ENCODE results near the gene RAPGEF5.

Gene RAPGEF5

GRCh38 chr7:22219036-22219435, 137.9 kb downstream of the RAPGEF5 start:
- no peak for DNase-seq (ENCODE audit: low read depth)

- DNase-seq (ENCODE audit: low read depth): no peak
Measured at GRCh38 chr7:22216832-22217475, 140.0 kb downstream of the RAPGEF5 start.

- DNase-seq (ENCODE audit: low read depth): no peak
Measured at GRCh38 chr7:22216309-22216708, 140.6 kb downstream of the RAPGEF5 start.

GRCh38 chr7:22214000-22214399, 143.0 kb downstream of the RAPGEF5 start:
- DNase-seq (ENCODE audit: low read depth): no peak

GRCh38 chr7:22213081-22213480, 143.9 kb downstream of the RAPGEF5 start:
- no peak for DNase-seq (ENCODE audit: low read depth)

- no peak for DNase-seq (ENCODE audit: low read depth)
Measured at GRCh38 chr7:22210967-22211366, 146.0 kb downstream of the RAPGEF5 start.

GRCh38 chr7:22210355-22210754, 146.6 kb downstream of the RAPGEF5 start:
- DNase-seq (ENCODE audit: low read depth): no peak

DNA sequence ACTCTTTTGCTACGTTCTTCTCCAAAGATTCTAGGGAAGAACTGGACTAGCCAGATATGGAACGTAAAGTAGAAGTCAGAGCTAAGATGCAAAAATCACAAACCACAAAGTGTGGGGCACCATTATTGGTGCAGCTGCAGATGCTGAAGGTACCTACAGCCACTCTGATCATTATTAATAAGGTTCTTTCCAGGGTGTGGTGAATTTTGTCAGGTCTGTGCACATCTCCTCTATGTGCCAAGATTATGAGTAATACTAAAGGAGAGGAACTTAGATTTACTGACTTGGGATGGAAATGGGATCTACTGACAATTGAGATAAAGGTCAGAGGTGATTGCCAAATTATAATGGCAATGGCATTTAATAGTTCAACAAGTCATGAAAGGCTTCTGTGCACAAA, 148.2 kb downstream of the RAPGEF5 start:
- no peak for DNase-seq (ENCODE audit: low read depth)

GRCh38 chr7:22207724-22208225, 149.2 kb downstream of the RAPGEF5 start:
- DNase-seq (ENCODE audit: low read depth): no peak

- no peak for DNase-seq (ENCODE audit: low read depth)
Measured at GRCh38 chr7:22205631-22206030, 151.3 kb downstream of the RAPGEF5 start.

DNA sequence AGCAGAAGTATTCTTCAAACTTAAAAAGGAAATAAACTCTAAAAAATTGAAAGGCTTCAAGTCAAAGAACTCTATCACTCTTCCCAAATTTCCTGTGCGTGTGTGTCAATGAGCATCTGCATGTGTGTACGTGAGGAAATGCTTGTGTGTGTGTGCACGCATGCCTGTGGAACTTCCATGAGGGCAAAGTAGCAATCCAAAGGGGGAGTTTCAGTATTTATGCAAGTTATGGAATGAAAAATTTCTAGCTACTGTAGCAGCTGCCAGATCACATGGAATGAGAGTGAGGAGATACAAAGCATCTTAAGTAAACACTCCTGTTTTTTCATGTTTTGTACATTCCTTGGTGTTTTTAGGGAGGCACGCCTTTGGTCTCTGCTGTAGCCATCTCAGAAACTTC, 152.6 kb downstream of the RAPGEF5 start:
- no peak for DNase-seq (ENCODE audit: low read depth)

GRCh38 chr7:22202141-22202540, 154.8 kb downstream of the RAPGEF5 start:
- DNase-seq (ENCODE audit: low read depth): no peak

GRCh38 chr7:22201186-22201880, 155.6 kb downstream of the RAPGEF5 start:
- DNase-seq (ENCODE audit: low read depth): no peak

DNA sequence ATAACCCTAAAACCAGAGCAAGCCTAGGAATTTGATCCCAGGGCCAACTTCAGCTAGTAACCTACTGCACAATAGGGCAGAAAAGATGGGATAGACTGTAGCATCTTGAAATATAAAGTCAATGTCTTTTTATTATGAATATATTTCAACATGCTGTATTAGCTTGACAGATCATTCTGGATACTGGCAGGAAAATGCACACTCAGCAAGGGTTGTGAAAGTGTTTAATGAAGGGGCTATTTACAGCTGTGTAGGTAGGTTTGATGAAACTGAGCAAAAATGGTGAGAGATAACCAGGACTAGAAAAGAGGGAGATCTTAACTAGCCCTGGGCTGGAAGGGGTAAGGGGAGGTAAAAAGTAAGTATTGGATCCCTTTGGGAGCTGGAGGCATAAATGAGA, 156.2 kb downstream of the RAPGEF5 start:
- DNase-seq (ENCODE audit: low read depth): no peak

- no peak for DNase-seq (ENCODE audit: low read depth)
Measured at GRCh38 chr7:22200238-22200637, 156.7 kb downstream of the RAPGEF5 start.

- DNase-seq (ENCODE audit: low read depth): no peak
Measured at GRCh38 chr7:22197376-22197775, 159.6 kb downstream of the RAPGEF5 start.

DNA sequence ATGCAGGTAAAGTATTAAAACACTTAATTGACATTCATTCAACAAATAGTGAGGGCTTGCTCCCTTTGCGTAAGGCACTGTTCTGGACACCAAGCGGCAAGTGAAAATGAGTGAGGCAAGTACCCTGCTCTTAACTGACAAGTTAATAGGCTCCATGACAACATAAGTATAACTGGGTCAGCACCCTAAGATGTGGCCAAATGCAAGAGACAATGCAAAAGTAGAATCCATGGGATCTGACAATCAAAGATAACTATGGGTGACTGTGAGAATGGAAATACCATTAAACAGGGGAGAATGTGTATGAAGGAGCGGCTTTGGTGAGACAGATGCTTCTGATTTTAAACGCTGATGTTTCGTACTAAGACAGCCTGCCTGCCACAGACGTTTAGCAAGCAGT, 160.5 kb downstream of the RAPGEF5 start:
- DNase-seq (ENCODE audit: low read depth): no peak

- no peak for DNase-seq (ENCODE audit: low read depth)
Measured at GRCh38 chr7:22195397-22196172, 161.4 kb downstream of the RAPGEF5 start.

GRCh38 chr7:22194658-22195273, 162.2 kb downstream of the RAPGEF5 start:
- DNase-seq (ENCODE audit: low read depth): no peak

DNA sequence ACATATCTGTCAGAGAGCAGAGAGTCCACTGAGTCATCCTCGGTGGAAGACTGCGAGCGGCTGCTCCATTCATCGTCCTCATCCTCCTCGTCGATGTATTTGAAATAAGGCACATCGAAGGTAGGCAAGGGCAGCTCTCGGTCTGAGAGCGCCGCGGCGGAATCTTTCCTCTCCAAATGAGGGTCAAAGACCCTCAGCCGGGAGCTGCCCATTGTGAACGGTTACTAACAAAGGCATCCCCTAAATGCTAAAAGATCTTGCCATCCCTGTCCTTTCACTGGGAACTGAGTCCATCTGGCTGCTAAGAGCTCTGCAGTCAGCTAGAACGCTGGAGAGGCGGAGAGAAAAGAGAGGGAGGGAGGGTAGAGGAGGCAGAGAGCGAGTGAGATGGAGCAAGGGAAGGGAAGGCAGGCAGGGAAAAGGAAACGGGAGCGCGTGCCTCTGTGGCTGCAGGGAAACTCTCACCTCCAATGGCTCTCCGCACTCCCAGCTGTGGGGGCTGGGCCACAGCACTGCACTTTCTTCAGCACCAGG, 163.4 kb downstream of the RAPGEF5 start:
- peak; percentile 24 for DNase-seq (ENCODE audit: low read depth)

DNA sequence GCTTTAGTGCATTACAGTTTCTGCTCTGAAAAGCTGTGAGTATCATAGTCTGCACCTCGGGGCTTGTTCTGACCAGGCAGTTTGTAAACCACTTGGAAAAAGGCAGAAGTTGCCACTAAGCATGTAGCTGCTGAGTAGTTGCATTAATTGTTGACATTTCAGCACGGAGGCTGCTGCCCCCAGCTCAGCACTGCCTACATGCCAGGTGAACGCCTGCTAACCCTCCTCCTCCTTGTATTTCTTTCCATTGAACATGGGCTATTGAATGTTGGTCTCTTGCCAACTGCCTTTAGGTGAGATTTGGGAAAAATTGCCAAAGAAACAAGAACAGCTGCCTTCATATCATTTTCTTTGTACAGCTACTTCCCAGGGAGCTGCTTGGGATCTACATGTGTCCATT, 164.2 kb downstream of the RAPGEF5 start:
- DNase-seq (ENCODE audit: low read depth): no peak

DNA sequence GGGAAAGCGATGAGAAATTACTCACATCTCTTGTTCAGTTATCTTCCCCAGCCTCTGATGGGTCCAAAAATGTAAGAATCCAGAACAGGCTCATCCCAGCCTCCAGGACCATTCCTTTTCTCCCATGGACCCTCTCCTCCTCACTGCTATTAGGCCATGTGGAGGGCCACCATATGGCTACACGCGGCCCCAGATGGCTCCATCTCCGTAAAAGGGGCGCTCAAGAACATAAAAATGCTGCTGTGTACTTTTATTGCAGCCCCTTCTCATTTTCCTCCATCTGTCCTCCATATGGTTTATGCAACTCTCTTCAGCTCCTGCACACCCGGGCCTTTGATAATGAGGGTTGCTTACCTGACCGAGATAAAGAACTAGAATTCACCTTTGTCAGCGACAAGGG, 166.2 kb downstream of the RAPGEF5 start:
- no peak for DNase-seq (ENCODE audit: low read depth)

All from stromal cell of bone marrow (primary cell).